HG03175 (cell line): ENCODE measurements around the gene RPL14.
"Not testable (repeated sequence)": the region's sequence is repeated elsewhere in the genome, so short reads cannot be mapped to it uniquely, and the experiment has no call there.

Experiments used
- ATAC-seq: cut with Tn5 transposase; IDR thresholded peaks from one replicate; pipeline ENCODE4 v1.9.1; 2021; ENCODE audit warnings: mild to moderate bottlenecking, moderate library complexity; ENCODE audit not compliant: unreplicated experiment

Gene RPL14

DNA sequence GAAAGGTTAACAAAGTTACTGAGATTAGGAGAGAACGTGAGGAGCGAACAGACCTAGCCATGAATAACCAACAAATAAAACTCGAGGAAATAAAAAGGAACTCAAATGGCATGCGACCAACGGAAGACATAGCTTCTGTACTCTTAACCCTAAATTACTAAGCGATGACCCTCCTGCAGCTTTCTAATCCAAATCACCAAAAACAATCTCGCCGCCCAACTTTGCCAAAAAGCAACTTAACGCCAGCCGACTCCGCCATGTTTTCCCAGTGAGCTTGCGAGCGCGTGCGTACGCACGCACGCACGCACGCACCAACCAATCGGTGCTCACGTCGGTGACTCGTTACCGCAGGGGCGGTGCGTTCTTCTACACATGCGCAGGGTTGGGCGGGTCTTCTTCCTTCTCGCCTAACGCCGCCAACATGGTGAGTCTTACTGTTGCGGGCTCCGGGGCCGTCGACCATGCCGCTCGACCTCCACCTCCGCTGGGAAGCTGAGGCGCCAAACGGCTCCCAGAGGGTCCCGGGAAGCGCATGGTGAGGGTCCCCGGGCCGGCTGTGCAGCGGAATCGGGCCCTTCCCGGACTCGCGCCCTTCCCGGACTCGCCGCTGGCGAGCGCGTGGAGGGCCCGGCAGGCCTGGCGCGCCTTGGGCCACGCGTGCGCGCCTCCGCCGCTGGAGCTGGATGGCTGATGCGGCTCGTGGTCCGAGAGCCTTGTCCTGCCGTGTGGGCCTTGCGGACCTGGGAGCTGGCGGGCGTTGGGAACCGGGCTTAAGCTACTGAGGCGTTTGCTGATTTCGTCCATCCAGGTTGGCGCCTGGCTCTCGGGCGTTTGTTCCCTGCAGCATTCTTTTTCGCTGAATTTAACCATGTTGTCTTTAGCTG is at the start of gene RPL14:
Gene RPL14 (plus strand): TSS at position 400 of the 884 bp plus-strand sequence. CDS start 133 bp downstream, at position 533.
- ATAC-seq: peak; percentile 68

DNA sequence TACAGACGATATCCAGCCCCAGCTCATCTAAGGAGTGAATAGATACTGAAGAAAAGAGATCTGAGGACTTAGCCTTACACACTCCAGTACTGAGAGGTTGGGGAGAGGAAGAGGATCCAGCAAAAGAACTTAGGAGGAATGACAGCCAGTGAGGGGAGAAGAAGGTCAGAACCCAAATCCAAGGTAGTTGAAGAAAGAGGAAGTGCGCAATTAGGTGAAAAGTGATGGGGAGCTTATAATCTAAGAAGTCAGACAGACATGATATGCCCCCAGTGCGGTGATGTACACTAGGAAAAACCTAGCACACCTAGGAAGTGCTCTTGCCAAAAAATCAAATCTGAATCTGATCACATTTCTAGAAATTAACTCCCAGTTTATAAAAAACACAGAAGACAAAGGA is 49.5 kb upstream of the RPL14 start:
- ATAC-seq: no peak

DNA sequence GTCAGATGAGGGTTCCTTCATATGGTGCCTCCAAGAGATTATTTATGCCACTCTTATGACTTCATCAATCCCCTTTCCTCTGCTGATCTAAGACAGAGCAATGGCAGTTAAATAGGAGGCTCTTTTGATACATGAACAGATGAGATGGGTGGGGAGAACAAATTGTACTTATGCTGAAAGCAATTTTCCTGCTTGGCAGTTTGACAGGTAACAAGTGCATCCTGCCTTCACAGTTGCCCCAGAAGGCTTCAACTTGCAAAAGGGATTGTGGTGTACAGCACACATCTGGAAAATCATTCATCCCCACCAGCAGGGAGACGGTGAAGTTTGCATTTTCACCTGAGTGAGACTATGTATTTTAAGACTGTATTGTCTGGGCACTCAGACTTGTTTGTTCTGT is 42.9 kb upstream of the RPL14 start:
- ATAC-seq: no peak

DNA sequence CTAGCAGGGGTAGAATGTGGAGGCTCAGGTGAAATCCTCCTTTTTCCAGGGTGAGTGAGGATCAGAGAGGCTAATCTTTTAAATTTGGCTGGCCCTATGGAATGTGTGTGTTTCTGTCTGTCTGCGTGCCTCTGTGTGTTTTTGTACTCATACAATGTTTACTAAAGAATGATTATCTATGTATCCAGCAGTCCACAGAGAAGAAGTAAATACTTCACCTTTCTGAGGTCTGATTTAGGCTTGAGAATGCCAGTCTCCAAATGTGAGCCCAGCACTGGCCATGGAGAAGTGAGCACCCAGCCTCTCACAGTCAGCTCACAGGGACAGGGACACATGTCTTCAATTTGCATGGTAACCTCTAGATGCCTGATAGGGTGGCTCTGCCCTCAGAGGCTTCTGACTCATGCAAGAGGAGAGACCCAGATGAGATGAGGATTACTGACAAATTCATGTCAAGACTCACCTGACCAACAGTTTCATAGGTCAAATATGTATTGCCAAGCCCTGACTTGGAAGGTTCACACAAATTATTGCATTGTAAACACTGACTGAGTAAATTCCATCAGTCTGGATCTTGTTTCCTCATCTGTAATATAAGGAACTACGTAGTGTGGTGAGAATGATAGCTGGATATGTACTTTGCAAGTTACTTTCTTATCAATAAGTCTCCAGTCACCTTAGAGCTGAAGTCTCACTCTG is 39.1 kb upstream of the RPL14 start:
- ATAC-seq: no peak

DNA sequence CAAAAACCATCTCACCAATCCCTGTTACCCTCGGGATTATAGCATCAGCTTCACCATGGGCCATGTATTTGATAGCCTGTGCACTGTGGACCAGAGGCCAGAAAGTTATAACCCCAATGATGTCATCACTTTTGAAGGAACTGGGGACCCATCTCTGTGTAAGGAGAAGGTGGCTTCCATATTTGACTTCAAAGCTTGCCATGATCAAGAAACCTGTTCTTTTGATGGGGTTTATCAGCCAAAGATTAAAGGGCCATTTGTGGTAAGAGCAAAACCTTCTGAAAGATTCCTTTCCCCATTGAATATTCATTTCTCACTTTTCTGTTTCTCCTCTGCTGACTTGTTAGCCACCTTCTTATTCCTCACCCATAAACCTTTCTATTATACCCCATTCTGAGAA is 34.3 kb upstream of the RPL14 start:
- ATAC-seq: no peak

DNA sequence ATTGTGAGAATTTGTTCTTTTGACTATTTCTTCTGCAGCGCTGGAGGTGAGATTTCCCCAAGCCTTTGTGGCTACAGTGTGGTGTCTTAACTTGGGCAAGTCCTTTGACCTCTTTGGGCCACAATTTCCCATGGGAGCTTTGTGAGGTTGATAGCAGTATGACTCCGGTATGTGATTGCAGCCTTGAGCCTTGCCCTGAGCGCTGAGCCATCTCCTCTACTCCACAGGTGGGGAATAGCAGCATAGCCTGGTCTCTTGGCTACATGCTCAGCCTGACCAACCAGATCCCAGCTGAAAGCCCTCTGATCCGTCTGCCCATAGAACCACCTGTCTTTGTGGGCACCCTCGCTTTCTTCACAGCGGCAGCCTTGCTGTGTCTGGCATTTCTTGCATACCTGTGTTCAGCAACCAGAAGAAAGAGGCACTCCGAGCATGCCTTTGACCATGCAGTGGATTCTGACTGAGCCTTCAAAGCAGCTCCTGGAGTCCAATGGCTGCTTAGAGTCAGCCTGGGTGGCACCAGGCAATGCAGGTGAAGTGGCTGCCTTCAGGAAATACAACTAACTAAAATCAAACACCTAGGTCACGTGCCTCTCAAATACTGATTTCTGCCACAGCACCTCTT is 30.0 kb upstream of the RPL14 start:
- no peak for ATAC-seq

DNA sequence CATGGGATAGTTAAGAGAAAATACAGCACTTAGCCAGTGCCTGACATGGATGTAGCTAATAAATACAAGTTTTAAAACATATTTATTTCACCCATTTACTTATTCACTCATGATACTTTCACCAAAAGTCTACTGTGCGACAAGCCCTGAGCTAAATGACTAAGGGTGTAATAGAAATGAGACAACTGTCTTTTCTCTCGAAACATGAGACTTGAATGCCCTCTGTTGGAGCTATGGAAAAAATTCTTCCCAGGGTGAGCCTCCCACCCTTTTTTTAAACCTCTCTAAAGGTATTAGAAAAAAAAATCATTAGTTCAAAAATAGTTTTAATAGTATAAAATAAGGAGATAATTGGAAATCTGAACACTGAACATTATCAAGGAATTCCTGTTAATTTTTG is 24.3 kb upstream of the RPL14 start:
- no peak for ATAC-seq

DNA sequence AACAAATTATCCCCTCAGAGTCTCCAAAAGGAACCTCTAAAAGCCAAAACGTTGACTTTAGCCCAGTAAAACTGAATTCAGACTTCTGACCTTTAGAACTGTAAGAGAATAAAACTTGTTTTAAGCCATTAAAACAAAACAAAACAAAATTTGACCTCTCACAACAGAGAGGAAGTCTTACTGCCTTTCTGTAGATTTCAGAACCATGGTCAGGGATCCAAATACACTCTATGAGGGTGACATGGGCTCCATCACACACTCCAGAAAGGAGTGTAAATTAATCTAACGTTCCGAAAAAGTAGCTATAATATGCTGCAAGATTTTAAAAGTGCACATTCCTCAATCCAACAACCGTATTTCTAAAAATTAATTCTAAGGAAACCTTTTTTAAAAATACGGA is 19.2 kb upstream of the RPL14 start:
- no peak for ATAC-seq

DNA sequence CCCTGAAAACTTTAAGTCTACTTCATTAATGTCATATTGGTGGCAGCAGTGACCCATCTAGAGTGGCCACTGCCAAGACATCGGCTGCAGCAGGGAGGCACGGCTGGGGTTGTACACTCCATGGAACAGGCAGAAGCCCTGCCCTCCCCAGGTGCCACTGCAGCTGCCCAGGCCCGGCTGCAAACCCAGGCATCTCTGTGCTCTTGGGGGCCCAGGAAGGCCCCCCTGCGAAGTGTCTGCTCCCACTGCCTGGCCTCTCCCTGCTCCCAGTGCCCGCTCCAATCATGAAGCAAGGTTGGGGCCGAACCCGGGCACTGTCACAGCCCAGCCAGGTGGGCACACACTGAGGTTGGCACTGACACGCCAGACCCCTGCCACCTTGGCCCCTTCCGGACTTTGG is 12.1 kb upstream of the RPL14 start:
- no peak for ATAC-seq

DNA sequence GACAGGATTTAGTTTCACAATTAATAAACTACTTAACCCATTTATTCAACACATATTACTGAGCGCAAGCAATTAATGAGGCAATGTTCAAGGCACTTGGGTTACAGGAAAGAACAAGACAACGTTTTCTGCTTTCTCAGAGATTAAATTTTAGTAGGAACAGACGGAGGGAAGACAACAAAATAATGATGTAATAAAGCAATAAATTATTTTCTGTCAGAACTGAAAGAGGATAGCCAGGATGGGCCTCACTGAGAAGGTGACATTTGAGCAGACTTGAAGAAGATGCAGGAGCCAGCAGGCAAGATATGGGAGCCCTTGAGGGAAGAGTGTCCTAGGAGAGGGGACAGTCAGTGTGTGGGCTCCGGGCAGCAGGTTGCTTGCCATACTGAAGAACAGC is 11.3 kb upstream of the RPL14 start:
- ATAC-seq: no peak

DNA sequence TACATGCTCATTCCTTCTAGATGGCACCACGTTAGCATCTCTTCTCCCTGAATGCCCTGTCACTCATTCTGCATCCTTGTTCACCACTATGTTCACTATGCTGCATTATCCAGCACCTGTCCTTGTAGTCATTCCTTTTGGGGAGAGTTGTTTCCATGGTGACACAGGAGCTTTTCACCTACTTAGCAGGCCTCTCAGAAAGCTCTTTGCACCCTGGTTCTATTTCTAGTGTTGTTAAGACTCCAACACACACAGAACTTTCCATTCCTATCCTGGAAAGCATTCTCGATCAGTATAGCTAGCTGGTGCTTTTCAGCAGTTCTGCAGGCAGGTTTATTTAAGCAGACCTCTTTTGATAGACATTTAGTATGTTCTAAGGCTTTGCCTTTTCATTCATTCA is 6.7 kb upstream of the RPL14 start:
- ATAC-seq: no peak

DNA sequence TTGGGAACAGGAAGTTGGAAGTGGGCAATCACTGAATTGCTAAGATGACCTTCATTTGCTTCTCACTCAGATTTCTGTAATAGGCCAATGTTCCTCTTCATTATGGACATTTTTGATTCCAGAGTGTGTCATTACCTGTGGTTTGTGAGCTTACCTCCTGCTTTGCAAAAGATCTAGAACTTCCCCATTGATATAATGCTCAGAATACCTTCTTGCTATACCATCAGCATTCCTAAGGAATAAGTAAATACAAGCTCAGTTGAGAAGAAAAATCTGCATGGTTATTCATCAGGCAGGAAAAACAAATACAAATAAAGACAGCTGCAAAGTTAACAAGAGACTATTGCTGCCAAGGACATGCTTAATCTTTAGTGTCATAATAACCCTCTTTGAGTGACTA is 5.6 kb upstream of the RPL14 start:
- ATAC-seq: no peak

DNA sequence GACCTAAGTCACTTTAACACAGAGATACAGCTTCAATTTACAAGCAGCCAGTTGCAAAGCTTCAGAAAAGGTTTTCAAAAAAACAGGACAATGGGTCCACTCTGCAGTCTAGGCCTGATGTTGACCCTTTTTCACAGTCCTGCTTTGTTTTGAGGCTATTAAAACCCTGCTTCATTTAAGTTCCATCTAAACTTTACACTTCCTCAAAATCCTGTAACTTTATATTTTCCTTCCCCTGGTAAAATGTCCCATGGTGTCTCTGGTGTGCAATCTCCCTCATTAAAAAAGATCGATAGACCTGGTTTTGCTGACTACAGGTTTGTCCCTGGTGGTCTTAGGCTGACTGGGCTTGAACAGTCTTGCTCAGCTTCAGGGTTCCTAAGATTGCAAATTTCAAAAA is 5.1 kb upstream of the RPL14 start:
- ATAC-seq: no peak

DNA sequence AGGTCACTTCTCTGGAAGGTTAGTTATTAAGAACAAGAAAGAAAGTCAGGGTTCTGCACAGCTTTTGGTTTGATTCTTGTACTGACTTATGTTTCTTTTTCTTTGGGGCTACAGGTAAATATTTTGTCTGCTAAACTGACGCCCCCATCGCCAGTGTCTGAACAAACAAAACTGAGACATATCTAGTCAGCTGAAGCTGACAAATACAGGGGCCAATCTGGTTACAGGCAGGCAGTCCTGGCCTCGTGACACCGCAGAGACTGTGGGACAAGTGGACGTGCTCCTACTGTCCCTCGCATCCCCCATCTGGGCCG is 4.6 kb upstream of the RPL14 start:
- no peak for ATAC-seq

DNA sequence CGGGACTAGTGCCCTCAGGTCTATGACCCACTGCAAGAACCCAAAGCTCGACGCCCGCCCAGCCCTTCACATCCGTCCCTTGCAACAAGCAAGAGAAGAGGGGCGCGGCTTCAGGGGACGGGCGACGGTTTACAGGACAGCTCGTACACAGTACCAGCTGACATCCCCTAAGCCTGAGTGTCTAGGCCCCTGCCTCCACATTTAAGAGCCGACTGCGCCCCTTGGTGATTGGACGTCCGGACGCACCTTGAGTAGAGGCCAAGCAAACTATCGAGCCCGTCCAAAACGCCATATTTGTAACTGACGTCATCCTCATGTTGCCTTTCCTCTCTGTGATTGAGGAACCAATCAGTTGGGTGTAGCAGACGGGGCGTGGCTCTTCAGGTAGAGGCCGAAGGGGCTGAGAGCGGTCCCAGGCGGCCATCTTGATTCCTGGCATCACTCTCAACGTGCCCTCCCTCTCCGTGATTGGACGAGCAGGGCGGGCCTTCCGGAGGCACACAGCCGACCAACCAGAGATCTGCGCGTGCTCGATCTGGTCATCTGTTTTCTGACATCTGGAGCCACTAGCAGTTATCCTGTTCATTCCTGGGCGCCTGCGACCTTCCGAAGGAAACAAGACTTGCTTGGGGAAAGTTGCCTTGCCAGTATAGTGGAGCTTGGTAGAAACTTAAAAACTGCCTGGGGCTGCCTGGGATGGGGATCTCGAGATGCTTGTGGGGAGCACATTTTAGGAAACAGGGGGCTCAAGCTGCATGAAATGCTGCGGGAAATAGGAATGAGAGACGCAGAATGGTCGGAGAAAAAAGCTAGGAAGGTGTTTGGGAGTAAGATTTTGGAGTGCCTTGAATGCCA is 4.0 kb upstream of the RPL14 start:
- ATAC-seq: peak; percentile 94

DNA sequence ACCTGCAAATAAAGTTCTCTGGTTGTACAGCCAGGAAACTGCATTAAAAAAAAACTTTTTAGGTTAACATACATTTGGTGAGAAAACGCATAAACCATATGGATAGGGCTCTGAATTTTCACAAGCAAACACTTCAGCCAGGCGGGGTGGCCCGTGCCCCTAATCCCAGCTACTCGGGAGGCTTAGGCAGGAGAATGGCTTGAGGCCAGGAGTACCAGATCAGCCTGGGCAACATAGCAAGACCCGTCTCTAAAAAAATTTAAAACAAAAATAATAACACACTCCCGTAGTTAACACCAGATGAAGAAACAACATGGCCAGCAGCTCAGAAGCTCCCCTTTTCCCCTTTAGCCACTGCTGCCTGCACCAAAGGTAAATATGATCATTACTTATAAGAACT is 3.2 kb upstream of the RPL14 start:
- no peak for ATAC-seq

DNA sequence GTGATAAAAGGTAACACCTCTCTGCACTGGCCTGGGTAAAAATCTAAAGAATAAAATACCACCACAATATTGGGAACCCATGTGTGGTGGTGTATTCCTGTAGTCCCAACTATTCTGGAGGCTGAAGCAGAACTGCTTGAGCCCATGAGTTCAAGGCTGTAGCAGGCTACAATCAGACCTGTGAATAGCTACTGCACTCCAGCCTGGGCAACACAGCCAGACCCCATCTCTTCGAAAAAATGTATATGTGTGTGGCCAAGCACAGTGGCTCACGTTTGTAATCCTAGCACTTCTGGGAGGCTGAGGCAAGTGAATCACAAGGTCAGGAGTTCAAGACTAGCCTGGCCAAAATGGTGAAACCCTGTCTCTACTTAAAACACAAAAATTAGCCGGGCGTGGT is 1.8 kb upstream of the RPL14 start:
- ATAC-seq: no peak

DNA sequence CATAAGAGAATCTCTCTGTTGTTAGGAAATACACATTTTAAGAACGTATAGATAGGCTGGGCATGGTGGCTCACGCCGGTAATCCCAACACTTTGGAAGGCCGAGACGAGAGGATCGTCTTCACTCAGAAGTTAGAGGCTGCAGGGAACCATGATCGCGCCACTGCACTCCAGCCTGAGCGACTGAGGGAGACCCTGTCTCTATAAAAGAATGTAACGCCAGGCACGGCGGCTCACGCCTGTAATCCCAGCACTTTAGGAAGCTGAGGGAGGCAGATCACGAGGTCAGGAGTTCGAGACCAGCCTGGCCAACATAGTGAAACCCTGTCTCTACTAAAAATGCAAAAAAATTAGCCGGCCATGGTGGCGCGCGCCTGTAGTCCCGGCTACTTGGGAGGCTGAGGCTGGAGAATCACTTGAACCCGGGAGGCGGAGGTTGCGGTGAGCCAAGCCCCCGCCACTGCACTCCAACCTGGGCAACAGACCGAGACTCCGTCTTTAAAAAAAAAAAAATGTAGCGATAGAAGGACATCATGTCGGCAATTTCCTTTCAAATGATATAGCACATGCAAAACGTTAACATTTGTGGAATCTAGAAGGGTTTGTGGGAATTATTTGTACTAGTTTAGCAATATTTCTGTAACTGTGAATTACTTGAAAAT is 730 bp upstream of the RPL14 start:
- no peak for ATAC-seq

DNA sequence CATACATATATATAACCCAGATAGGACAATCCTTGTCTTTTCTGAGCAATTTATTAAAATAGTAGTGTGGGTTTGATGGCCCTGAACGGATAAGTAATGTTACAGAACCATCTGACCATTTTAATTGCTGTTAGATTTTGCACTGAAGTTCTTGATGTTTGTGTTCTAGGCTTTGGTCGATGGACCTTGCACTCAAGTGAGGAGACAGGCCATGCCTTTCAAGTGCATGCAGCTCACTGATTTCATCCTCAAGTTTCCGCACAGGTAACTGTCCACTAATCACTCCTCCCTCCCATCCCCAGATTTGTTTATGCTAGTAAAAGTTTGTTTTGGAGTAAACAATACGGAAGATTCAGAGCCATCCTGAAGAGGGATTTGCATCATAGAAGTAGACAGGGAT is 1.3 kb downstream of the RPL14 start:
- no peak for ATAC-seq

DNA sequence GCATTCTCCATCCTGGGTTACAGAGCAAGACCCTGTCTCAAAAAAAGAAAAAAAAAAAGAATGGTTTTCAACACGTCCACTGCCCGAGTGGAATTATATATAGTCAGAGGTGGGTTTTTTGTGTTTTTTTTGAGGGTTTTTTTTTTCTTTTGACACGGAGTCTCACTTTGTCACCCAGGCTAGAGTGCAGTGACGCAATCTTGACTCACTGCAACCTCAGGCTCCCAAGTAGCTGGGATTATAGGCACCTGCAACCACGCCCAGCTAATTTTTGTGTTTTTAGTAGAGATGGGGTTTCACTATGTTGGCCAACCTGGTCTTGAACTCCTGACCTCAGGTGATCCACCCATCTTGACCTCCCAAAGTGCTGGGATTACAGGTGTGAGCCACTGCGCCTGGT is 3.3 kb downstream of the RPL14 start:
- not testable (repeated sequence) for ATAC-seq

DNA sequence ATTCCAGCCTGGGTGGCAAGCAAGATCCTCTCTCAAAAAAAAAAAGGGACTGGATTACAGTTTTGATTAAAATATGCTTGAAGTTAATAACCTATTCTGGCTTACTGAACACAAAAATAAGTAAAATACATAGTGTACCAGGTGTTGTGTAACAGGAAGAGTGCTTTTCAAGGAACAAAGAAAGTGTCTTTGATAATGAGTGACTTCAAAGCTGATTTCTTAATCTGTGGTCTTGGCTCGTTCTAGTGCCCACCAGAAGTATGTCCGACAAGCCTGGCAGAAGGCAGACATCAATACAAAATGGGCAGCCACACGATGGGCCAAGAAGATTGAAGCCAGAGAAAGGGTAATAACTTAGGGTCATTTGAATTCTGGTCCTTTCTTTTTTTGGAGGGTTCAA is 4.0 kb downstream of the RPL14 start:
- no peak for ATAC-seq
